ENCODE results near the gene ALDH3B1.

Gene ALDH3B1

DNA sequence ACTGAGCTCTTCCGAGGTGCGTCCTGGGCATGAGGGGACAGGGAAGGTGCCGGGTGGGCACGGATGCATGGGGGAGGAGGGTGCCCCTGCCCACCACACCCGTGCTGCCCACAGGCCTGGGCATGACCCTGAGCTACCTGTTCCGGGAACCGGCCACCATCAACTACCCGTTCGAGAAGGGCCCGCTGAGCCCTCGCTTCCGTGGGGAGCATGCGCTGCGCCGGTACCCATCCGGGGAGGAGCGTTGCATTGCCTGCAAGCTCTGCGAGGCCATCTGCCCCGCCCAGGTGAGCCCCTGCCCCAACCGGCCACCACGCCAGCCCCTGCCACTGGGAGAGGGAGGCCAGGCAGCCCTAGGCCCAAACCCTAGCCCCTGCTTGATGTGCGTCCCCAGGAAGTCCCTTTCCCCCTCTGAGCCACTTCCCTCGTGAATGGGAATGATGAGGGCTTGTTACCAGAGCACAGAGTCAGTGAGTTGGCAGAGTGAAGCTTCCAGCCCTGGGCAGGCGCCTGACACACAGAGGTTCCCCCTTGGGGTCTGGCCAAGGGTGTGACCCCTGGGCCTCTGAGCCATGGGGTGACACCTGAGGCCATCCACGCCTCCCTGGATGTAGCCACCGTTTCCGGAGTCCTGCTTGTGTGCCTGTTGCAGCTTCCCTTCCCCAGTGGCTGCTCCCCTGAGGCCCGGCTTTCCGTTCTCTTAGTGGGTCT, 23.0 kb downstream of the ALDH3B1 start:
- DNase-seq: no peak

DNA sequence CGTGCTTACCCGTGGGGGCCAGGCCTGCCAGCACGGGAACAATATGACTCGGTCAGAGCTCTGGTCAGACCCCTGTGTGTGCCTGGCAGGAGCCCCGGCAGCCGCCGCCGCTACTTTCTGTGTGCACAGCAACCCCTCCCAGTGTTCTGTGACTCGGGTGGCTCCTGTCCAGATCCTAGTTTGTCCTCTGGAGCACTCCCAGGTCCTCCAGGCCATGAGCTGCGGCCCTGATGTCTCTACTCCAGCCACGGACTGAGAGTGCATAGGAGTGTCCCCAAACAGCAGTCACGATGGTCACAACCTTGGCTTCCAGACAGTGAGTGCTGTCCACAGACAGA, 23.6 kb downstream of the ALDH3B1 start:
- DNase-seq: no peak

DNA sequence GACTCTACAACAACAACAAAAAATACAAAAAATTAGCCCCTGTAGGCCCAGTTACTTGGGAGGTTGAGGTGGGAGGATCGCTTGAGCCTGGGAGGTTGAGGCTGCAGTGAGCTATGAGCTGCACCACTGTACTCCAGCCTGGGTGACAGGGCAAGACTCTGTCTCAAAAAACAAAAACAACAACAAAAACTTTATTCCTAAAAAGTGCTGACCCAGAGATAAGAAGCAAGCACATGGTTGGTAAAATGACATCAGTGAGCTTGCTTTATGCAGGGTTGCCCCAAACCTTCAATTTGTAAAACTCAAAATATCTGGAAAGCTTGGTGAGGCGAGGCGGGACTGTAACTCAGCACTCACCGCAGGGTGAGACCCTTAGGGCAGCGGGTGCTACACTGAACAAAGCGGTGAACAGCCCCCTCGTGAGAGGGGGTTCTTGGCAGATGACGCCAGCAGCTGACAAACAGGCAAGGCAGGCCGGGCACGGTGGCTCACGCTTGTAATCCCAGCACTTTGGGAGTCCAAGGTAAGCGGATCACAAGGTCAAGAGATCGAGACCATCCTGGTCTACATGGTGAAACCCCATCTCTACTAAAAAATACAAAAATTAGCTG, 25.2 kb downstream of the ALDH3B1 start:
- DNase-seq: no peak

DNA sequence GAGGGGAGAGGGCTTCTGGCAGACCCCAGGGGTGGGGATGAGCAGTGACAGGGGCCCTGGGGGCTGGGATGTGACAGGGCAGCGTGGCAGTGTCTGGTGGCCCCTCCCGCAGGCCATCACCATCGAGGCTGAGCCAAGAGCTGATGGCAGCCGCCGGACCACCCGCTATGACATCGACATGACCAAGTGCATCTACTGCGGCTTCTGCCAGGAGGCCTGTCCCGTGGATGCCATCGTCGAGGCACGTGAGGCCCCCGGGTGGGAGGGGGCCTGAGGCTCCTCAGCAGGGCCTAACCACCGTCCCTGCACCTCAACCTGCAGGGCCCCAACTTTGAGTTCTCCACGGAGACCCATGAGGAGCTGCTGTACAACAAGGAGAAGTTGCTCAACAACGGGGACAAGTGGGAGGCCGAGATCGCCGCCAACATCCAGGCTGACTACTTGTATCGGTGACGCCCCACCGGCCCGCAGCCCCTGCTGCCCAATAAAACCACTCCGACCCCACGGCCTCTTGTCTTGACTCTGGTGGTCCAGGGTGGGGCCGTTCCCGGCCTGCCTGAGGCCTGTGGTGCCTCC, 26.1 kb downstream of the ALDH3B1 start:
- DNase-seq: no peak

DNA sequence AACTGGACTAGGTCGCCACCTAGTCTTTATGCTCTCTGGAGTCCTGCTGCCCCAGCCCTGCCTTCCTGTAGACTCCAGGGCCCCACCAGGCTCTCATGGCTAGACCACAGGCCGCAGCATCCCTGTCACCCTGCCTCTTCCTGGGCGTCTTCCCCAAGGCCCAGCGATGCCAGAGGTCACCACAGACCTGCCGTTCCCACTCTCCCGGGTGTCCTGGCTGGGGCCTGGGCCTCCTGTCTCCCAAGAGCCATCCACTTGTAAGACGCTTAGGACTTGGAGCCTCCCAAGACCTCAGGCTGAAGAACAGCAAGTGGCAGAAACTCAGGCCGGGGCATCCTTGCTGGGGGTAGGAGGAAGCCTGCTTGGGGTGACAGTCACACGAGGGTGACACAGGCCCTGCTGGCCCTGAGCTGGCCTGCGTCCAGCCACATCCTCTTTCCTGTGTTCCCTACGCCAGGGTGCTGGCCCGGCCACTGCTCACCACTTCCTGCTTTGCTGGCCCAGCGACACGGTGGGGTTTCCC, 26.7 kb downstream of the ALDH3B1 start:
- DNase-seq: no peak

DNA sequence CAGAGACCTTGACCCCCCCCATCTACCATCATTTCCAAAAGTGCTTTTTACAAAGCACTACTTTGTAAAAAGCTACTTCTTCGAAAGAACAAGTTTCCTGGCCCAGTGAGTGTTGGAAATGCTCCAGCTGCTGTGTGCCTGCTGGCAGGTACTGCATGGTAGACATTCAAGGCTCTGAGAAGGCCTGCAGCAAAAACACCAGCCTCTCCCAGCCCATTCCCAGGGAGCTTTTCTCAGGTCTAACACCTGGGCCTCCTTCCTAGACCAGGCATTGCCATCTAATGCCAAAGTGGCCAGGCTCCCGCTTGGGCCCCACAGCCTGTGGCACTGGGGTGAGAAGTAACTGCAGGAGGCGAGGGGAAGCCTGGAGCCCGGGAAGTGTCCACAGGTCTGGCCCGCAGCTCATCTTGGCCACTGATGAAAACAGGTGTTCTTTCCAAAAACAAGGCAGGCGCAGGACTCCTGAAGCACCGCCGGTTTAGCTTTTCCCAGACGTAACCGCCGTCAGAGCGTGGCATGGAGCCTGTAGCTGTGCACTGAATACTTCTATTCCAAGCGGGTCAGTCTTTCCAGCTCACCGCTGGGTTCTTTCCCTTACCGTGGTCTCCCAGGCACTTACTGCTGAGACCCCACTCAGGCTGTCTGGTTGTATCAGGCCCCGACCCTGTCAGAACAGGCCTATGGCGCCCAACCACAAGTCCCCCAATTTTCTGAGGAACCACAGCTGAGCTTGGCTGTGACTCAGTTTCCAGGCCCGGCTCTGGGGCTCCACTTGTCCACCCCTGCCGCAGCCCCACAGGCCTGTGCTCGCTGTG, 27.5 kb downstream of the ALDH3B1 start:
- no peak for DNase-seq

DNA sequence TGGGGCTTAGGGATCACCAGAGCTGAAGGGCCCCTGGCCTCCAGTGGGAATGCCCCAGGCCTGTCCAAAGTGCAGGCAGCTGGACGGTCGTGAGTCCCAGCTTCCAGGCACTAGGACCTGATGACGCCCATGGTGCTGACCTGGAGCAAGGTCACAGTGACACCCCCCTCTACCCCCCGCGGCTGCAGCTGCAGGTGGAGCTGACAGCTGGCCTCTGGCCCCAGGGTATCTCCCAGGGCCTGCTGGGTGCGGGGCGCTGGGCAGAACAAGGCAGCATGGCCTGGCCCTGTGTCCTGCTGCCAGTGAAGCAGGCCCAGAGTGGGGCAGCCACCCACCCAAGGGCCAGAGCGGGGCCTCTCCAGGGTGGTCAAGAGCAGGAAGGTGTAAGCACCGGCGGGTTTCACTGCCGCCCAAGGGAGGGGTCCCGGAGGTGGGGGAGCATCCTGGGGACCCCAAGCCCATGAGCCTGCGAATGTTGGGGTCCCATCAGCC, 28.1 kb downstream of the ALDH3B1 start:
- DNase-seq: no peak

DNA sequence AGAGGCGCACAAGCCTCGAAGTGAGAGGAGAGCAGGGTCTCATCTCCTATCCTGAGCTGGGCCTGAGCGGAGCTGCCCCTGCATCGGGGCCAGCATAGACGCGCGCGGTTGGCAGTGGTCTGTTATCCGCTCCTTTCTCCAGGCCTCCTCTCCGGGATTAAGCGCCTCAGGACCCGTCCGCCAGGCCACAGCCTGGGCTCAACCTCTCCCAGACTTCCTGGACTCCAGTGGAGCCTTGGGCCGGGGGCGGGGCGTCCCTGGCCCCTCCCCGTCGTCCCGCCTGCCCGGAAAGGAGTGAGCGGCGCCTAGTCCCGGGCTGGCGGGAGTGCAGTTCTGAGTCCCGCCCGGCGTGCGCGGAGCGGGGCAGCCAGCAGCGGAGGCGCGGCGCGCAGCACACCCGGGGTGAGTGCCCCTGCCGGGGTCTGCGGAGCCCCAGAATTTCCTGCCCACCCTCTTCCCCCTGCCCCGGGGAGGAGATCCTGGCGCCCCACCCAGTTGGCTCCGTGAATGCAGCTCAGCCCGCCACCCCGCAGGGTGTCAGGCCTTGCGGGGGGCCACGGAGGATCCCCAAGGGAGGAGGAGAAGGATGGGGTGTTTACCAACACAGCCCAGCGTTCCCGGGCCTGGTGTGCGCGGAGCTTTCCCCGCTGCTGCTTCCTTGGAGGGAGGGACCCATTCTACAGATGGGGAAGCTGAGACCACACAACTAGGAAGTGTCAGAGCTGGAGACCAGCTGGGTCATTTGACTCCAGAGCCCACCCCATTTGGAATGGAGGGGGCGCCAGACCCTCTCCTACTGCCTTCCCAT, 28.8 kb downstream of the ALDH3B1 start, which contains the start of gene TCIRG1:
TCIRG1 (plus strand) TSS at position 308 of the 808 bp plus-strand sequence. CDS start 2,247 bp downstream, outside the sequence.
- DNase-seq: no peak

DNA sequence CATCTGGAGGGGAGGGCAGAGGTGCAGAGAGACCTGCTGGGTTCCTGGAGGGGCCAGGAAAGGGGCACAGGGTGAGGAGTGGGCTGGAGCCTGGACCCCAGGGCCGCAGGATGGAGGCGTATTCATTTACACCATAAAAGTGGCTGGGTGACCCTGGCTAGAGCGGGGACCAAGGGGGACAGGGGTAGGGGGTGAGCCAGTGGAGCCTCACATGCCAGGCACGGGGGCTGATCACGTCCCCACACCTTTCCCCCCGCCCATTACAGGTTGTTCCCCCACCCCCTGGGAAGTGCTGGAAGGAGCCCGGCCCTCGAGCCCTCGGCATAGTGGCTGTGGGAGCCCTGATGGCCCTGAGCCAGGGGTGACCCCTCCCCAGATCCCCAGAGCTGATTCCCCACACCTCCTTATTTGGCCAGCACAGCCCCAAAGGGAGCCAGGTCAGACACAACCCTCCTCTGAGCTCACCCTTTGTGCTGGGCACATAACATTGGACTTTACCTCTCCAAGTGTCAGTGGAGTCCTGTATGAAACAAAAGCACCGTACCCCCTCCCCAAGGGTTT, 29.5 kb downstream of the ALDH3B1 start:
- no peak for DNase-seq

DNA sequence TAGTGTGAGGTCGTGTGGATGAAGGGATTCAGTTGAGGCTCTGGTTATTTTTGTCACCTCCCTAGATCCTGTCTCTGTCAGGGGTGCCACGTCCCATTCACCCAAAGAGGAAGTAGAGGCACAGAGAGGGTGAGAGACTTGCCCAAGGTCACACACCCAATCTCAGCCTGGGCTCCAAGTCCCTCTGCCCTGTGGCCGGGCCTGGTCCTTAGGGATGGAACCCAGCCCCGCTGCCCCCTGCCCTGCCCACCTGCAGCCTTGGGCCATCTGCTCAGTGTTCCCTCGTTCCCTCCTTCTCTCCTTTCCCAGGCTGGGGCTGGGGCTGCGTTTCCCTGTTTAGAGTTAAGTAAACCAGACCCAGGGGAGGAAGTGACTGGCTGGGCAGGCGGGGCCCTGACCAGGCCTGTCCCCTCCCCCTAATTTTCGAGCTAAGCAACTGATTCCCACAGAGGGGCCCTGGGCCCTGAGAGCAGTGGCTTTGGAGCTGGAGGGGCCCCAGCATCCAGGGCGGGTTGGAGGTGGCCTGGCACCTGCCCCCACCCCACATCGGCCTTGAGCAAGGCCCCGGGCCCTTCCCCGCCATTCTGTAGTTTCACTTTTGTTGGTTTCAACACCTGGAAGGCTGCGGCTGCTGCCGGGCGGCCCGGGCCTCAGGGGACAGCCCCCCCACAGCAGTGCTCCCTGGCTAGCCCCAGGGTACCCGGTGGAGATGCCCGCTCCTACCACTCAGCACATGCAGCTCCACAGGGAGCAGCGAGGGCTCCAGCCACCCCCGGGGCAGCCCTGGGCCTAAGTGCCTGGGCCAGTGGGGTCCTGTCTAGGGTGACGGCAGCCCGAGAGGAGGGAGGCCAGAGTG, 30.2 kb downstream of the ALDH3B1 start:
- no peak for DNase-seq

DNA sequence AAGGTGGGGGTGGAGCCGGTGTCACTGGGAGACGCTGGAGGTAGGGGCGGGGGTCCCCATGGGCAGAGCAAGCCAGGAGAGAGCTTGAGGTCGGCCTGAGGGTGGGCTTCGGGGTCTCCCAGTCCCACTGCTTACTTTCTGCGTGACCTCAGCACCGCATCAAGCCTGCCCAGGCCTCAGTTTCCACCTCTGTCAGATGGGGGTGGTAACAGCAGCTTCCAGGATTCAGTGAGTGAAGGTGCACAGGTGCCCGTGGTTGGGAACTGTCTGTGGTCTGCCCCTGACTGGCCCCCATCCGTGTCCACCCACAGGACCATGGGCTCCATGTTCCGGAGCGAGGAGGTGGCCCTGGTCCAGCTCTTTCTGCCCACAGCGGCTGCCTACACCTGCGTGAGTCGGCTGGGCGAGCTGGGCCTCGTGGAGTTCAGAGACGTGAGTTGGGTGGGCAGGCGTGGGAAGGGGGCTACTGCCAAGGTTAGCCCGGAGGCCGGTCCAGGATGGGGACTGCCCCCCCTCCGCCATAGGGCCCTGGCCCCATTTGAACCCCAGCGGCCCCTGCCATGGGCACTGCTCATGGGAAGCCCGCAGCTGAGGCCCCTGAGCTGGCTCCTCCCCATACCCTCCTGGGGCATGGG, 30.9 kb downstream of the ALDH3B1 start:
- DNase-seq: no peak

DNA sequence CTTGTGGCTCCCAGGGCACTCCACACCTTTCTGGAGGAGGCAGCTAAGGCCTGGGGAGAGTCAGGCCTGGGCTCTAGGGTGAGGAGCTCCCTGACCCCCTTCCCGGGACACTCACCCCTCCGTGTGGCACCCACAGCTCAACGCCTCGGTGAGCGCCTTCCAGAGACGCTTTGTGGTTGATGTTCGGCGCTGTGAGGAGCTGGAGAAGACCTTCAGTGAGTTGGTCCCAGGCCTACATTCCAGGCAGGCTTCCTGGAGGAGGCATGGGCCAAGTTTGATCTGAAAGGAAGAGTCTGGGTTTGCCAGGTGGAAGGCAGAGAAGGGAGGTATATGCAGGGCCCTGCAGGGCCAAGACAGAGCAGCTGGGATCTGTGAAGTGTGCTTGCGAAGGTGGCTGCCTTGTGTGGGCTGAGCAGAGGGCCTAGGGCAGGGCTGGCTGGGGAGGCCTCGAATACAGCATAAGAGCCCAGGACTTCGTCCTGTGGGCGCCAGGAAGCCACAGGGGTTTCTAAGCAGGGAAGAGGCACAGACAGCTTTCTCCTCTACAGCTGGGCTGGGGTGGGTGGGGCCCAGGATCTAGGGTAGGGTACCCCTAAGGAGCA, 31.6 kb downstream of the ALDH3B1 start:
- DNase-seq: no peak

DNA sequence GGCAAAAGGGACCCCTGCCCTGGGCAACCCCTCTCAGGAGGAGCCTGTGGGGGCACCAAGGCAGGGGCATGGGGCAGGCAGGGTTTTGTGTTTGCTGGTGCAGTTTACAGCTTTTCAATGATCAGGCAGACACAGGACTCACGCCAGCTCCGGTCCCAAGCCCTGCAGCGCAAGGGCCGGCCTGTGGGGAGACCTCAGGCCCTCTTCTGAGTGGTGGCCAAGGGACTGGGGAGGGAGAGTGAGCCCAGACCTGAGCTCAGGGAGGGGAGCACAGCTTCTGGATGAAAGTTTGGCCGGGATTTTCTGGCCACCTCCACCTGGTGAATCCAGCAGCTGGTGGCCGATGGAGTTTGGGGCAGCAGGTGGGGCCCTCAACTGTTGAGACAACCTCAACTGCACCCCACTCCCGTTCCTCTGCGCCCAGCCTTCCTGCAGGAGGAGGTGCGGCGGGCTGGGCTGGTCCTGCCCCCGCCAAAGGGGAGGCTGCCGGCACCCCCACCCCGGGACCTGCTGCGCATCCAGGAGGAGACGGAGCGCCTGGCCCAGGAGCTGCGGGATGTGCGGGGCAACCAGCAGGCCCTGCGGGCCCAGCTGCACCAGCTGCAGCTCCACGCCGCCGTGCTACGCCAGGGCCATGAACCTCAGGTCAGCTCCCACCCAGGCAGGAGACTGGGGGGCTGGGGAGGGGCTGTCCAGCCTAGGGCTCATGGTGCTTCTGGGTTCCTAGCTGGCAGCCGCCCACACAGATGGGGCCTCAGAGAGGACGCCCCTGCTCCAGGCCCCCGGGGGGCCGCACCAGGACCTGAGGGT, 32.3 kb downstream of the ALDH3B1 start:
- no peak for DNase-seq

DNA sequence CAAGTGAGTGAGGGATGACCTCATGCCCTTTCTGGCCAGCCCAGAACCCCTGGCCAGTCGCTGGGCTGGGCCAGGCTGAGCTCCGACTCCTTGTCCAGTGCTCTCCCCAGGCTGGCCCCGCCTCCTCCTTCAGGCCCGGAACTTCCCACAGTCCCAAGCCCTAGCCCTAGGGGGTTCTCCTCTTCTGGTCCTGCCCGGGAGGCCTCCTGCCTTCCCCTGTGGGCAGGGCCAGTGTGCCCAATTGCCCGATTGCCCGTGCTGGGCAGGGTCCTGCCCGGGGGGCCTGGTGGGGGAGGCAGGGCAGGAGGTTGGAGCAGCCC, 32.9 kb downstream of the ALDH3B1 start:
- DNase-seq: no peak

DNA sequence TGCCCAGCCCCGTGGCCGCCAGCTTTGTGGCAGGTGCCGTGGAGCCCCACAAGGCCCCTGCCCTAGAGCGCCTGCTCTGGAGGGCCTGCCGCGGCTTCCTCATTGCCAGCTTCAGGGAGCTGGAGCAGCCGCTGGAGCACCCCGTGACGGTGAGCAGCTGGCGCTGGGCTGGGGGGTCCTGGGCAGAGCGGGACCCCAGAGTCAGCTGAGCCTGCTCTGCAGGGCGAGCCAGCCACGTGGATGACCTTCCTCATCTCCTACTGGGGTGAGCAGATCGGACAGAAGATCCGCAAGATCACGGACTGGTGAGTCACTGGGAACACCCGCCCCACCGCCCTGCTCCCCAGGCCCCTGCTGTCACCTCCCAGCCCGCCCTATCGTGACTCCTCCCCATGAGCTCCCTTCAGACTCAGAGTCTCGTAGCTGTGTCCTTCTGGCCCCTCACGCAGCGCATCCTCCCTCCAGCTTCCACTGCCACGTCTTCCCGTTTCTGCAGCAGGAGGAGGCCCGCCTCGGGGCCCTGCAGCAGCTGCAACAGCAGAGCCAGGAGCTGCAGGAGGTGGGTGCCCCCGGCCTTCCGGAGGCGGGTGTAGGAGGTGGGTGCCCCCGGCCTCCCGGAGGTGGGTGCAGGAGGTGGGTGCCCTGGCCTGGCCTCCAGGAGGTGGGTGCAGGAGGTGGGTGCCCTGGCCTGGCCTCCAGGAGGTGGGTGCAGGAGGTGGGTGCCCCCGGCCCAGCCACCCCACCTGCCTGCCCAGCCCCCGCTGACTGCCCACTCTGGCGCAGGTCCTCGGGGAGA, 33.4 kb downstream of the ALDH3B1 start:
- no peak for DNase-seq

DNA sequence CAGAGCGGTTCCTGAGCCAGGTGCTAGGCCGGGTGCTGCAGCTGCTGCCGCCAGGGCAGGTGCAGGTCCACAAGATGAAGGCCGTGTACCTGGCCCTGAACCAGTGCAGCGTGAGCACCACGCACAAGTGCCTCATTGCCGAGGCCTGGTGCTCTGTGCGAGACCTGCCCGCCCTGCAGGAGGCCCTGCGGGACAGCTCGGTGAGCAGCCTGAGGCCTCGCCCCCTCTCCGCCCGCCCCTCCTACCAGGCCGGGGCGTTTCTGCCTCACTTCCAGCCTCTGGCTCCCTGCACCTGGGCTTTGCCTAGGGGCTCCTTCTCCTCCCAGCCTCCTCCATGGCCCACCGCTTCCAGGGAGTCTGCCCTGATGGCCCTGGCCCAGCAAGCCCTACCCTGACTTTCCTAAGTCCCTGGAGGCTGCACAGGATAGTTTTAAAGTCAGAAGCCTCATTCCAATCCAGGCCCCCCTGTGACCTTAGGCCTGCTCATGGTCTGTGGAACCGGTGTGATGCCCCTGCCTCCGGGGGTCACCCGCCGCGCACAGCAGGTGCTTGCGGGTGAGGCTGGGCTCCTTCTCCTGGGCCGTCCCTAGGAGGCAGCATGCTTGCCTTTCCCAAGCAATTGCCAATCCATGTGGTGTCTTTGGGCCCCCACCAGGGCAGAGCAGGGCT, 34.2 kb downstream of the ALDH3B1 start:
- DNase-seq: no peak

DNA sequence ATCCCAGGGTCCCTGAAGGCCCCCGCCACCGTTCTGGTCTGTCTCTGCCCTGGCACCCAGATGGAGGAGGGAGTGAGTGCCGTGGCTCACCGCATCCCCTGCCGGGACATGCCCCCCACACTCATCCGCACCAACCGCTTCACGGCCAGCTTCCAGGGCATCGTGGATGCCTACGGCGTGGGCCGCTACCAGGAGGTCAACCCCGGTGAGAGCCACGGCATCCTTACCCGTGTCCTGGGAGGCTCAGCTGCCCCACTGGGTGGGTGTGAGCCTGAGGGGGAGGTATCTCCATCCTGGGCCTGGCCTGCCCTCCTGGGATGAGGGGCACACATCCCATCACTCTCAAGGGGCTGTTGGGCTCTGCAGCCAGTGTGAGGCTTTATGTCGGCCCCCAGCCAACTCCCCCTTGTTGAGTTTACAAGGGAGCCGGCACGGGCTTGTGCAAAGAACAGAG, 34.8 kb downstream of the ALDH3B1 start:
- no peak for DNase-seq
